ENCODE data around the gene PDLIM5.
"Not testable (repeated sequence)": the region's sequence is repeated elsewhere in the genome, so short reads cannot be mapped to it uniquely, and the experiment has no call there.

PDLIM5 gene

DNA sequence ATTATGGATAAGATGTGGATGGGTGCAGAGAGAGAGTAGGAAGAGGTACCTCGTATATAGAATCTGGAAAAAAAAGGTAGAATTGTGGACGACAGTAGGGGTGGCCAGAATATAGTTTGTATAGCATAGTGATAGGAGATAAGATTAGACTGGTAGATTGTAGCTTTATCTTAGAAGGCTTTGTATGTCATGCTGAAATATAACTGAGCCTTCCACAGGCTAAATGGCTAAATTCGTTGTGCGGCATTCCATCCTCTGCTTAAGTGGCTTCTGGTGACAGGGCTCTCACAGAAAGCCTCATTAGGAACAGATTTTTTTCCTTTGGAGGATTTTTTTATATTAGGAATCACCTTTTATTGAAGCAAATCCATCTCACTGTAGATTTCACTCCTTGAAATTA, 163.7 kb downstream of the PDLIM5 start:
- no peak for DNase-seq

- DNase-seq: peak; percentile 54
Observed at GRCh38 chr4:94621491-94622080, 169.8 kb downstream of the PDLIM5 start.

GRCh38 chr4:94623126-94623911, 171.6 kb downstream of the PDLIM5 start:
- no peak for DNase-seq

- DNase-seq: no peak
Observed at GRCh38 chr4:94626942-94627341, 175.2 kb downstream of the PDLIM5 start.

- not testable (repeated sequence) for DNase-seq
Observed at GRCh38 chr4:94629058-94629457, 177.3 kb downstream of the PDLIM5 start.

DNA sequence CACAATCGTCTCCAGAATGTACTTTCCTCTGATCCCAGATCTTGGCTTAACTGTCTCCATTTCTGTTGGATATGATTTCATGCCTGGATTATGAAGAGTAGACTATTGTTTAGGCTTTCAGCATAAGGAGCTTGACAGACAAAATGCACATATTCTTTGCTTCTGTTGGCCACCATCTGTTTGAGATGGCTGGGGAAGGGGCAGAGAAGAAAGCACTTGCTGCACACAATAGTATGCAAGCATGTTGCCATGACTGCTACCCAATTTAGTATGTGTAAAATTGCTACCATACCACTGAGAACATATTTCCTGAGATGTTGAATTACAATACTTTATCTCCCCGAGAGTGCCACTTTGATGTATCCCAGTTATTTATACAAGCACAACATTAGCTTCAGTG, 178.1 kb downstream of the PDLIM5 start:
- DNase-seq: no peak

DNA sequence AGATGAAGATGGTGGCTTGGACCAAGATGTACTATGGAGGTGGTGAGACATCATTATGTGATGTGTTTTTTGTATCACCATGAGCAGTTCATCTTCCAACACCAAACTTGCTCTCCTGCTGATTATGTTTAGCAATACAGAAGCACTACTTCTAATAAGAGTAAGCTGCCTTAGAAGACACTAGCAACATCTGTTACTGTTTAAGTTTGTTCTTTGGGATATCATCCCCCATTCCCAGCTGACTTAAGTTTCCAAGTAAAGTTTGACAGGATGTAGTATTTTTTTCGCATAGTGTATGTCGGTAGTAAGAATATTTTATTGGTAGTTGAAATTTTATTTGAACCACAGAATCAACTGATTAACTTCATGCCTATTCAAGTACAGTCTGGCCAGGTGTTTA, 182.5 kb downstream of the PDLIM5 start:
- no peak for DNase-seq

DNA sequence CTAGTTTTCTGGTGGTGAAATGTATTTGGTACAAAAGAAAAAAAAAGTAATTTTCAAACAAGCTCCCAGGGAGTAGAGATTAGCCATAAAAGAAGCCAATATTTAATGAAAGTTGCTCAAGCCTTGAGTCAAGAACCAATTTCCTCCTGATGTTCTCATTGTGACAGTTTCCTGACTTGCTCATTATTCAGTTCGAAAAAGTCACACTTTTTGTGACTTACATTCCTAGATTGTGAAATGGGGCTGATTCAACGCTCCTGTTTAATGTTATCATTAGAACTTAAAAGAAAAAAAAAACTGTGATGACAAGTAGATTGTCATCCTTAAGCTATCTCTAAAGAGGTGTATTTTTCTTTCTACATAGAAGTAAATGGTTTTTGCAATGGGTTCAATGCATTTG, 183.4 kb downstream of the PDLIM5 start:
- no peak for DNase-seq

- DNase-seq: no peak
Observed at GRCh38 chr4:94636004-94636403, 184.3 kb downstream of the PDLIM5 start.

- DNase-seq: no peak
Observed at GRCh38 chr4:94639298-94639697, 187.6 kb downstream of the PDLIM5 start.

DNA sequence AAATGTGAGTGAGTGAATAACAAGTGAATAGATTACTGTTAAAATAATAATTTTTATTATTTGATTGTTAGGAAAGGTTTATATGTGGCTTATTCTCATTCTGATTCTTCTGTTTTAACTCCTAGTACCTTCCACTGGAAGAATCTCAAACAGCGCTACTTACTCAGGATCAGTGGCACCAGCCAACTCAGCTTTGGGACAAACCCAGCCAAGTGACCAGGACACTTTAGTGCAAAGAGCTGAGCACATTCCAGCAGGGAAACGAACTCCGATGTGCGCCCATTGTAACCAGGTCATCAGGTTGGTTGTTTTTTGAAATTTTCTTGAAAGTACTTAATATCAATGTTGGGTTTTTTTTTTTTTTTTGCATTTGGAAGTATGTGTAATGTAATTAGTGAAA, 188.4 kb downstream of the PDLIM5 start:
- DNase-seq: no peak

- DNase-seq: no peak
Observed at GRCh38 chr4:94641702-94642560, 190.2 kb downstream of the PDLIM5 start.

DNA sequence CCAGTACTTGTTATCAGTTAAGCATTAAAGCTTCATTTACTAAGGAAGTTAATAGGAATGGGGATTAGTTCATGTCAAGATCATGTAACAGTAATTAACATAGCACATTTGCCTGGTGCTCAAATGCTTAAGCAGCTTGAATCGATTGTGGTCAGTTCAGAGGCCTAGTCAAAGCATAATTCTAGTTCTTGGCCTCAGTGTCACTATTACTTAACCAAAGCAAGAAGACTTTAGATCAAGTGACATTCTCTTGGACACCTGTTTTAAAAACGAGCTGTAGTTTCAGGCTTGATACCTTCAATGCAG, 190.8 kb downstream of the PDLIM5 start:
- no peak for DNase-seq

GRCh38 chr4:94648699-94649098, 197.0 kb downstream of the PDLIM5 start:
- no peak for DNase-seq

- DNase-seq: no peak
Observed at GRCh38 chr4:94649381-94650133, 197.8 kb downstream of the PDLIM5 start.

DNA sequence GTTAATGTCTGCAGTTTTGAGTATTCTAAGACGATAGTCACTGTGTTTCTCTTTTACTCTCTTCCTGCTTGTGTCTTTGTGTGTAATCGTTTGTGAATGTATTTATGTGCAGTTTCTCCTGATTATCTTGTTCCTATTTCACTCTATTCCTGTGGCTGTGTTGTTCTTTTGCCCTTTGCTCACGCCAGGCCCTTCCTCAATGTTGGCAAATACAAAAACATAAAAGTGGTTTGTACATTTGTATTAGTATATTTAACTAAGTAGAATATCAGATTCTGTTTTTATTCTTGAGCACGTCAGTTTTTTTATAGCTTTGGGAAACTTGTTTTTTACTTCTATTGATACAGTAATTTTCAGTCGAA, 198.4 kb downstream of the PDLIM5 start:
- no peak for DNase-seq

DNA sequence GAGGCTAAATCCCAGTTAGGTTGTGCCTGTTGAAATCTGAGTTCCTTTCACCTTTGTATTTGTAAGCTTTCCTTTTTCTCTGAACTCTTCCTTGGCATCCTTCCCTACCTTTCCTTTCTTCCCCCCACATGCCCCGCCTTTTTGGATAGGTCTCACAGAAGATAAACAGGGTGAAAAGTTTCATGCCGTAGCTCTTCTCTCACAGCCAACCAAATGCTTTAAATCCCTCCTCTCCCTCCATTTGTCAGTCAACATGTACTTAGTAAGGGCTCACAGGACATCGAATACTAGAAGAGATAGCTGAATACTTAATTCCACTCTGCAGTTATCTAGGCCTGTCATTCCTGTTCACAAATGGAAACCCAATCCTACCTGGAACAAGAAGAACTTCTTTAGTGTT, 198.9 kb downstream of the PDLIM5 start:
- DNase-seq: no peak

DNA sequence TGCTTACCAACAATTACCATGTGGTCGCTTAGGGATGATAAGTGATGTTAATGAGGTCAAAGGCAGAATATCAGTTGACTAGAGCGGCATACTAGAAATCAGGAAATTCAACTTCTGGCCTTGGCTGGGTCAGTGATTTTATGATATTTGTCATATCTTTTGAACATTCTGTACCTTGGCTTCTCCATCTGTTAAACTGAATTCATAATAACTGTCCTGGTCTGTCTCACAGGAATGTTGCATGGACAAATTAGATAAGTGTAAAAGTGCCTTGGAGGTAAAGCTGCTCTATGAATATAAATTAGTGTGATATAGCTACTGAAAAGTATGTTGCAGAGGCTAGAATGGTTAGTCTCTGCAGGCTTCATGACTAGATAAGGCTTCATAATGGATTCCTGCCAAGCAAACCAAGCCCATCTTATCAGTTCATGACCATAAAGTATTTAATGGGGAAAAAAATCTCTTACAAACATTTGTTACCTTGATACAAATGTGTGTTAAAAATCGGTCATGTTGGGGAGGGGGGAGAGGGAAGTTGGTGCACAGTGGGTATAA, 201.4 kb downstream of the PDLIM5 start:
- DNase-seq: no peak

- no peak for DNase-seq
Observed at GRCh38 chr4:94653984-94654609, 202.4 kb downstream of the PDLIM5 start.

DNA sequence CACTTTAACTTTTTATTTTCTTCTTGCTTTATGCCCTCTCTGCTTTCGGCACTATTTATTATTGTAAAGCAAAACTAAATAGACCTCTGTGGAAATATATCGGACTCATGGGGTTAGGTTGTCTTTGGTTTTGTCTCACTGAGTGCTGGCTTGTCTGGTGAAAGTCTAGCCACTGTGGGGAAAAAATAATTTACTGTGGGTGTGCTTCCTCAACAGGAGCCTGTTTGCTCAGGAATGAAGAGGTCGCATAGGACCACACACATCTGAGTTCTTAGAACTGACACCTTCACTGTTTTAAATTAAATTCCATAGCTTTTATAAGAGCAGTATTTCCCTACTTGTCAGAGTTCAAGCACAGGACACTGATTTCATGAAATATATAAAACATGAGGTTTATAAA, 203.0 kb downstream of the PDLIM5 start:
- DNase-seq: no peak

GRCh38 chr4:94660614-94661013, 208.9 kb downstream of the PDLIM5 start:
- no peak for DNase-seq

DNA sequence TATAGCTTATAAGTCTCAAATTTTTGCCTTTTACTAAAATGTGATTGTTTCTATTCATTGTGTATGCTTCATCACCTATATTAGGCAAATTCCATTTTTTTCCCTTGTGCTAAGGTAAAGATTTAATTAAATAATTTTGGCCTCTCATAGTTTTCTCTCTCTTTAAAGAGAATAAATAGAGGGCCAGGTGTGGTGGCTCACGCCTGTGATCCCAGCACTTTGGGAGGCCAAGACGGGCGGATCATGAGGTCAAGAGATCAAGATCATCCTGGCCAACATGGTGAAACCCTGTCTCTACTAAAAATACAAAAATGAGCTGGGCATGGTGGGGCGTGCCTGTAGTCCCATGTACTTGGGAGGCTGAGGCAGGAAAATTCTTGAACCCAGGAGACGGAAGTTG, 213.3 kb downstream of the PDLIM5 start:
- DNase-seq: not testable (repeated sequence)

Measured in activated CD4-positive, alpha-beta T cell treated with anti-CD3 and anti-CD28 coated beads, Interleukin-2, Interleukin-6, amounts not matched to agents 100 ng/mL and 50 ng/mL, durations not matched to agents 16 hours and 8 hours (primary cell).